Smooth muscle cell (in vitro differentiated cells): Measurements from ENCODE around the gene ZNF503. TPM values are rescaled to one million over a fixed set of nuclear protein-coding genes. Genes with fewer than 3 reads are reported as not detected.

ENCODE experiments used
- DNase-seq: peaks from one replicate; lab custom pipeline; 2025; ENCODE audit not compliant: unreplicated experiment; lab: John Stamatoyannopoulos, UW
- H2AFZ ChIP-seq: fragments of 200-600 bp; sonication (generic); 2 replicates; pipeline ENCODE4 v1.6.0; 2016; ENCODE audit warnings: antibody characterized with exemption, low read depth, mild to moderate bottlenecking
- H3F3A ChIP-seq: fragments of 200-600 bp; sonication (generic); 2 replicates; pipeline ENCODE4 v1.6.0; 2017; ENCODE audit warnings: antibody characterized with exemption, low read depth
- H3K27ac ChIP-seq: fragments of 200-600 bp; sonication (generic); 2 replicates; pipeline ENCODE4 v1.5.1; 2016; ENCODE audit warnings: low read depth, mild to moderate bottlenecking
- H3K27me3 ChIP-seq: fragments of 200-600 bp; sonication (generic); 2 replicates; pipeline ENCODE4 v1.6.1; 2016; ENCODE audit warnings: low read depth, mild to moderate bottlenecking
- H3K36me3 ChIP-seq: fragments of 200-600 bp; sonication (generic); 2 replicates; pipeline ENCODE4 v1.5.1; 2016; ENCODE audit warnings: low read depth
- H3K4me1 ChIP-seq: fragments of 200-600 bp; sonication (generic); 2 replicates; pipeline ENCODE4 v1.5.1; 2016; ENCODE audit warnings: low read depth
- H3K4me2 ChIP-seq: fragments of 200-600 bp; sonication (generic); 2 replicates; pipeline ENCODE4 v1.6.0; 2016; ENCODE audit warnings: mild to moderate bottlenecking
- H3K4me3 ChIP-seq: fragments of 200-600 bp; sonication (generic); 2 replicates; pipeline ENCODE4 v1.5.1; 2016; ENCODE audit warnings: mild to moderate bottlenecking
- H3K79me2 ChIP-seq: fragments of 200-600 bp; sonication (generic); 2 replicates; pipeline ENCODE4 v1.6.0; 2016; ENCODE audit warnings: low read depth, mild to moderate bottlenecking
- H3K9ac ChIP-seq: fragments of 200-600 bp; sonication (generic); 2 replicates; pipeline ENCODE4 v1.6.0; 2016; ENCODE audit warnings: low read depth
- H3K9me3 ChIP-seq: fragments of 200-600 bp; sonication (generic); replicated peaks from 2 replicates; pipeline ENCODE4 v1.5.1; 2016; ENCODE audit warnings: low read depth
- H4K20me1 ChIP-seq: fragments of 200-600 bp; sonication (generic); 2 replicates; pipeline ENCODE4 v1.6.0; 2016; ENCODE audit warnings: low read depth
- WGBS: methylation state at CpG from one replicate; pipeline ENCODE4 v1.1.7; 2016; ENCODE audit warnings: low lambda C conversion rate; 5-methylcytosine and 5-hydroxymethylcytosine counted together
- polyA plus RNA-seq: library from polyadenylated mRNA; unstranded; fragments of >200 nt; fragmentation: Nextera tagmentation; extraction: Ambion mirVana; gene quantifications from 2 replicates; pipeline ENCODE4 v1.2.1, GENCODE V29; 2016
- total RNA-seq: library from RNA; depleted of rRNA; stranded (reverse); fragments of >200 nt; gene quantifications from 2 replicates; pipeline ENCODE4 v1.2.3, GENCODE V29; 2014
- TF ChIP-seq, protein P1 (sequence below): fragments of 200-600 bp; sonication (generic); IDR thresholded peaks from 2 replicates; pipeline ENCODE4 v1.5.1; 2017; ENCODE audit warnings: borderline replicate concordance, mild to moderate bottlenecking, antibody characterized with exemption; ENCODE audit not compliant: insufficient read depth, poor library complexity, severe bottlenecking

ZNF503 gene
- total and polyA plus RNA-seq, 2 experiments from 2014 or later, result 6.8 to 11.8 TPM

DNA sequence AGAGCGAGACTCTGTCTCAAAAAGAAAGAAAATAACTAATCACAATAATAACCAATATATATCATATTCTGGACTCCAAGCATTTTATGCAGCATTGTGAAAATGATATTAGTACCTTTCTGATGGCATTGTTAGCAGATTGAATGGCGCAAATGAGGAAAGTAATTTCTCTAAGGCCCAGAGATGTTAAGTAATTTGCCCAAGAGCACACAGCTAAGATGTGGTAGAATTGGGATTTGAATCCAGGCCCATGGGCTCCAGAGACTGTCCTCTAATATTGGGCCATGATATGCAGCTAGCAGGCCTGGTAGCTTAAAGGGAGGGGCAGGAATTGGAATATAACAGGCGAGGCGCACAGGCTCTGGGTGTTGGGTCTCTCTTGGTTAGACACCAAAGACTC, 44.1 kb downstream of the ZNF503 start:
- Histone ChIP-seq H2AFZ (no peak overlapping the region), H3K4me2 (no peak overlapping the region), H3K27ac (no peak overlapping the region), H3K36me3 (no peaks in the 10 kb centered on the region), H3K27me3 (no peaks in the 10 kb centered on the region), H3K9me3 (no peaks in the 10 kb centered on the region), H4K20me1 (no peaks in the 10 kb centered on the region), H3K4me3 (no peak overlapping the region), H3K79me2 (no peaks in the 10 kb centered on the region), H3F3A (no peaks in the 10 kb centered on the region), H3K4me1 (no peaks in the 10 kb centered on the region), H3K9ac (no peak overlapping the region)
- DNase-seq, result no peak
- WGBS, result 98% methylated on average over 4 of the region's 4 CpGs
- TF ChIP-seq, protein P1, sequence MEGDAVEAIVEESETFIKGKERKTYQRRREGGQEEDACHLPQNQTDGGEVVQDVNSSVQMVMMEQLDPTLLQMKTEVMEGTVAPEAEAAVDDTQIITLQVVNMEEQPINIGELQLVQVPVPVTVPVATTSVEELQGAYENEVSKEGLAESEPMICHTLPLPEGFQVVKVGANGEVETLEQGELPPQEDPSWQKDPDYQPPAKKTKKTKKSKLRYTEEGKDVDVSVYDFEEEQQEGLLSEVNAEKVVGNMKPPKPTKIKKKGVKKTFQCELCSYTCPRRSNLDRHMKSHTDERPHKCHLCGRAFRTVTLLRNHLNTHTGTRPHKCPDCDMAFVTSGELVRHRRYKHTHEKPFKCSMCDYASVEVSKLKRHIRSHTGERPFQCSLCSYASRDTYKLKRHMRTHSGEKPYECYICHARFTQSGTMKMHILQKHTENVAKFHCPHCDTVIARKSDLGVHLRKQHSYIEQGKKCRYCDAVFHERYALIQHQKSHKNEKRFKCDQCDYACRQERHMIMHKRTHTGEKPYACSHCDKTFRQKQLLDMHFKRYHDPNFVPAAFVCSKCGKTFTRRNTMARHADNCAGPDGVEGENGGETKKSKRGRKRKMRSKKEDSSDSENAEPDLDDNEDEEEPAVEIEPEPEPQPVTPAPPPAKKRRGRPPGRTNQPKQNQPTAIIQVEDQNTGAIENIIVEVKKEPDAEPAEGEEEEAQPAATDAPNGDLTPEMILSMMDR, result no peak

DNA sequence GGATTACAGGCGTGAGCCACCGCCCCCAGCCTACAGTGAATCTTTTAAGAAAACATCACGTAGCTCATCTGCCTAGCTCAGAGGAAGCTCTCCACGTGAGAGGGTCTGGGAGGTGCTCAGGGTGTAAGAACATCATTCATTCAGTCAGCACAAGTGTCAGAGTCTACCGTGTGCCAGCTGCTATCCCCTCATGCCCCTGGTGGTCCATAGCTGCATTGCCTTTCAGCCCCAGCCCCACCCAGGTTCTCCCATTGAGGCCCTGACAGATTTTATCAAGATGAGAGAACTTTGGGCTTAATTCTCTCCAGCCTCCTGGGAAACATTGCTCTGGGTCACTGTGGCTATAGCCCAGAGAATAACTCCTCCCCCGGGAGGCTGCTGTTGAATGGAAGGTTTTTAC, 45.1 kb downstream of the ZNF503 start:
- no peak for DNase-seq
- Histone ChIP-seq H3K4me3 (no peak overlapping the region), H3K36me3 (no peaks in the 10 kb centered on the region), H3K4me1 (no peaks in the 10 kb centered on the region), H3K27me3 (no peaks in the 10 kb centered on the region), H3K79me2 (no peaks in the 10 kb centered on the region), H3K9me3 (no peaks in the 10 kb centered on the region), H4K20me1 (no peaks in the 10 kb centered on the region), H2AFZ (no peak overlapping the region), H3K9ac (no peak overlapping the region), H3K4me2 (no peak overlapping the region), H3K27ac (no peak overlapping the region), H3F3A (no peaks in the 10 kb centered on the region)
- WGBS, result 86% methylated on average over 6 of the region's 6 CpGs
- TF ChIP-seq, protein P1, result no peak

DNA sequence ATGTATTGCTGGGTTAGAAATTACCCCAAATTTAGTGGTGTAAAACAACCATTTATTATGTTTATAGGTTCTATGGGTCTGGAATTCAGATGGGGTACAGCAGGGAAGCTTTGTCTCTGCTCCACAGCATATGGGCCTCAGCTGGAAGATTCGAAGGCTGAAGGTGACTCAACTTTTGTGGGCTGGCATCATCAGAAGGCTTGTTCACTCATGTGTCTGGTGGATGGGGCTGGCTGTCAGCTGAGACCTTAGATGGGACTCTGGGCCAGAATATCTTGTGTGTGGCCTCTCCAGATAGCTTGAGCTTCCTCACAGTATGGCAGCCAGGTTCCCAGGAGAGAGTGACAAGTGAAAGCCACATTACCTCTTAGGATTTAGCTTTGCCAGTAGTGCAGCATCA, 45.9 kb downstream of the ZNF503 start:
- Histone ChIP-seq H3K4me2 (no peak overlapping the region), H2AFZ (no peak overlapping the region), H4K20me1 (no peaks in the 10 kb centered on the region), H3K27me3 (no peaks in the 10 kb centered on the region), H3K9me3 (no peaks in the 10 kb centered on the region), H3K36me3 (no peaks in the 10 kb centered on the region), H3K4me3 (no peak overlapping the region), H3F3A (no peaks in the 10 kb centered on the region), H3K27ac (no peak overlapping the region), H3K79me2 (no peaks in the 10 kb centered on the region), H3K9ac (no peak overlapping the region), H3K4me1 (no peaks in the 10 kb centered on the region)
- DNase-seq, result no peak
- TF ChIP-seq, protein P1, result no peak
- 65% methylated on average over 1 of the region's 1 CpG for WGBS

DNA sequence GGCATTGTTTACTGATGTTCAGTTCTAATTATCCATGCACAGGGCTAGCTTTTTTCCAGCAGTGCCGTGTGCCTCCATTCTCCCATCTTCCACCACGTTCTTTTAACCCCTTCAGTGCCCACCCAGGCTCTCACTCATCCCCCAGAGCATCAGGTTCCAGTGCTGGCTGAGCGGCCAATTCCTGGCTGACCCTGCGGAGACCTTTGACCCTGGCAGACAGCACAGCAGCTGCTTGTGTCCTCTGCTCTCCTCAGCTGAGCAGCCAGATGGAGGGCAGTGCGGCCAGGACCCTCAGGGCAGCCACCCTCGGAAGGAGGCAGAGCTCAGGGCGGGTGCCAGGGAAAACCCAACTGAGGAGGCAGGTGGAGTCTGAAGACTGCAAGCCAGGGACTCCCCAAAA, 48.4 kb downstream of the ZNF503 start:
- Histone ChIP-seq H3K79me2 (no peaks in the 10 kb centered on the region), H3F3A (no peaks in the 10 kb centered on the region), H3K9ac (no peak overlapping the region), H3K27ac (no peak overlapping the region), H3K36me3 (no peaks in the 10 kb centered on the region), H3K9me3 (no peaks in the 10 kb centered on the region), H3K4me3 (no peak overlapping the region), H3K27me3 (no peaks in the 10 kb centered on the region), H3K4me2 (no peak overlapping the region), H2AFZ (no peak overlapping the region), H3K4me1 (no peaks in the 10 kb centered on the region), H4K20me1 (no peaks in the 10 kb centered on the region)
- DNase-seq, result no peak
- 73% methylated on average over 7 of the region's 7 CpGs for WGBS
- TF ChIP-seq, protein P1, result no peak
